ENCODE data around the gene FRG2C. TPM values are rescaled to one million over a fixed set of nuclear protein-coding genes. Genes with fewer than 3 reads are reported as not detected.
"Not testable (repeated sequence)": the region's sequence is repeated elsewhere in the genome, so short reads cannot be mapped to it uniquely, and the experiment has no call there.

The FRG2C gene
- total RNA-seq, 1 experiment from 2014 or later, result 0.09 TPM

- 0 out of 2 replicates have a peak, but pooled peaks have one; percentile 0 for TF ChIP-seq CTCF (IDR thresholded peaks at IDR 0.05)
- DNase-seq (ENCODE audit: low spot score); POLR2A ChIA-PET; H3K36me3 Mint-ChIP-seq; H3K27ac Mint-ChIP-seq; ATAC-seq; H3K4me1 Mint-ChIP-seq; H3K9me3 Mint-ChIP-seq; CTCF ChIA-PET: not testable (repeated sequence)
- Mint-ChIP-seq H3K27me3 (ENCODE audit: low read depth) (peaks cover 75% of the 10 kb centered on the region), H3K4me3 (peak overlapping the region; percentile 85)
Measured at GRCh38 chr3:75659108-75659433, 5.1 kb upstream of the FRG2C start.

DNA sequence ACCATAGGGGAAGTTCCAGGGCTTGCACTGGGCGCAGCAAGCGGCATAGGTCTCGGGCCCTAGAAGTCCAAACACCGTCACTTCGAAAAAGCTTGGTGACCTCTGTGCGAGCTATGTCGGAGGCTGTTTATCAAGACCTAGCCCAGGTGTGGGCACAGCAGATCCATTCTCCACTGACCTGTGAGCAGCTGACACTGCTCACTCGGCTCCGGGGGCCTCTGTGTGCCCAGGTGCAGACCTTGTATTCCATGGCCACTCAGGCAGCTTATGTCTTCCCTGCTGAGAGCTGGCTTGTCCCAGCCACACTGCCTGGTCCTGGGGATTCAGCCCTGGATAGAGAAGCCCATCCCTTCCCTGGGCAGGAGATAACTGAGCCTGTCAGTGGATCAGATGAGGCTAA is 1.5 kb downstream of the FRG2C start:
- DNase-seq (ENCODE audit: low spot score); H3K27ac Mint-ChIP-seq; H3K4me3 Mint-ChIP-seq; CTCF ChIA-PET; POLR2A ChIA-PET; ATAC-seq: not testable (repeated sequence)
- H3K27me3 Mint-ChIP-seq (ENCODE audit: low read depth), result peaks cover 89% of the 10 kb centered on the region
- H3K4me1 Mint-ChIP-seq, result peaks cover 14% of the 10 kb centered on the region
- H3K9me3 Mint-ChIP-seq, result peaks cover 20% of the 10 kb centered on the region
- peaks cover 18% of the 10 kb centered on the region for H3K36me3 Mint-ChIP-seq

DNA sequence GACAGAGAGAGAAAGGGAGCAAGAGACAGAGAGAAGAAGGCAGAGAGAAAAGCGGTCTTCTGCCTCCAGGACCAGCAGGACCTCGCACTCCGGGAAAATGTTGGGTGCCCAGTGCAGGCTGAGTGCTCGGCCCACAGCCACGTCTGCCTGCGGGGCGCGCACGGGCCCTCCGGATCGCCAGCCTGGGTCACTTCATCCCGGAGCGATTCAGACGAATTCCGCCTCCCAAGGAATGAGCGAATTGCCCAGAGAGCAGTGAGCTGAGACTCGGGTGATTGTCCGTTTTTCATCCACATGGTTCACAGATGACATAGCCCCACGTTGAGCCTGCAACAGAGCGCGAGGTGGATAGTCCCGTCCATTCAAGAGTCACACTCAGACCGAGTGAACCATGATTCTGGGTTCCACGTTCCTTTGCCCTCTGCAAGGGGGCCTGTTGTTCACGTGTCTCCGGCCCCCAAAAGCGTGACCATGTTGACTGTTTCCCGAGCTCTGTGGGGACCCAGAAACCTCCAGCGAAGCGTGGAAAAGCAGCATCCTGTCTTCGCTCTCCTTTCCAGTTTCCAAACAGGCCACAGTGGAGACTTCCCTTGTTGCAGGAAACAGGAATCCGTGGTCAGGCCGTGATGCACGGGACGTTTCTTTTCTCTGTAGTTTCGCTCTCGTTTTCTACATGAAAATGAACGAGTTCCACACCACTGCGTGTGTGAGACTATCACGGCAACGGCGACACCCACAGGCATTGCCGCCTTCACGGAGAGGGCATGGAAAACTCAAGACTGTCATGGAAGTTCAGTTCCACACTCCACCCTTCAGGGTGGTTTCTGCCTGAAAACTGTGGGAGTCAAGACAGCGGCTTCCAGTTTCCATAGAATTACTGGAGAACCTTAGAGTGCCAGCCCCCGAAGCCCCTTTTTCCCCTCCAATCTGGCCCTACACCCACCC is 3.9 kb downstream of the FRG2C start:
- Mint-ChIP-seq H3K27me3 (ENCODE audit: low read depth) (peaks cover 100% of the 10 kb centered on the region), H3K9me3 (peaks cover 20% of the 10 kb centered on the region), H3K36me3 (peaks cover 18% of the 10 kb centered on the region), H3K4me3 (peak overlapping the region; percentile 74), H3K4me1 (peaks cover 25% of the 10 kb centered on the region)
- 0 out of 2 replicates have a peak, but pooled peaks have one; percentile 29 for TF ChIP-seq JUN (CRISPR knock-in tag; IDR thresholded peaks at IDR 0.05)
- TF ChIP-seq USF2 (CRISPR knock-in tag; IDR thresholded peaks at IDR 0.05), result 0 out of 2 replicates have a peak, but pooled peaks have one; percentile 11
- POLR2A ChIA-PET; H3K27ac Mint-ChIP-seq; CTCF ChIA-PET; ATAC-seq; DNase-seq (ENCODE audit: low spot score): not testable (repeated sequence)

- H3K4me3 Mint-ChIP-seq, result peak overlapping the region; percentile 40
Measured at GRCh38 chr3:75668759-75669347, 4.7 kb downstream of the FRG2C start.

DNA sequence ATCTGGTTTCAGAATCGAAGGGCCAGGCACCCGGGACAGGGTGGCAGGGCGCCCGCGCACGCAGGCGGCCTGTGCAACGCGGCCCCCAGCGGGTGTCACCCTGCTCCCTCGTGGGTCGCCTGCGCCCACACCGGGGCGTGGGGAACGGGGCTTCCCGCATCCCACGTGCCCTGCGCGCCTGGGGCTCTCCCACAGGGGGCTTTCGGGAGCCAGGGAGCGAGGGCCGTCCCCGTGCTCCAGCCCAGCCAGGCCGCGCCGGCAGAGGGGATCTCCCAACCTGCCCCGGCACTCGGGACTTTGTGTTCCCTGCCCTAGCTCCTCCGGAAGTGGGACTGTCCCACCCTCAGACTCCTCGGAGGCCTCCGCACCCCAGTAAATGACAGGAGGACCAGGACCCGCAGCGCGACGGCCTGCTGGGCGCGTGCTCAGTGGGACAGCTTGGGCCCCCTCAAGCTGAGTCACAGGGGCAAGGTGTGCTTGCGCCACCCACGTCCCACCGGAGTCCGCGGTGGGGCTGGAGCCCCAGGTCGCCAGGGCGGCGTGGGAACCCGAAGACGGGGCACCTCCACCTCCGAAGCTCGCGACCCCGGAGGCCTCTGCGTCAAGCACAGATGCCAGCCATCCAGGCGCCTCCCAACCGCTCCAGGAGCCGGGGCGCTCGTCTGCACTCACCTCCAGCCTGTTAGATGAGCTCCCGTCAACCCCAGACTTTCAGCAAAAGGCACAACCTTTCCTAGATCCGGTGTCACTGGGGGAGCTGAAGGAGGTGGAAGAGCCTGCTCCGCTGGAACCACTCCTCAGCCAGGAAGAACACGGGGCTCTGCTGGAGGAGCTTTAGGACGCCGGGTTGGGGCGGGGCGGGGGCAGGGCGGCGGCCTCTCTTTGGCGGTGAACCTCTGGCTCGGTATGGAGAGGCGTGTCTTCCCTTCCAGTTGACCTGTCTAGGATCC is 5.5 kb downstream of the FRG2C start:
- DNase-seq (ENCODE audit: low spot score), result peak; percentile 72
- CTCF ChIA-PET, result interaction anchor here (0.9 to 1.4 kb wide), 2 partner anchors 14 to 26 kb away, joined by 3 to 4 read pairs; no protein-coding TSS in a partner anchor
- TF ChIP-seq ZNF121 (CRISPR knock-in tag; IDR thresholded peaks at IDR 0.05), result peak; percentile 75
- 0 out of 2 replicates have a peak, but pooled peaks have one; percentile 38 for TF ChIP-seq FOXP4 (CRISPR knock-in tag; IDR thresholded peaks at IDR 0.05)
- Mint-ChIP-seq H3K4me3 (peak overlapping the region; percentile 77), H3K27me3 (ENCODE audit: low read depth) (peaks cover 100% of the 10 kb centered on the region), H3K36me3 (peaks cover 18% of the 10 kb centered on the region), H3K4me1 (peaks cover 32% of the 10 kb centered on the region), H3K9me3 (peaks cover 11% of the 10 kb centered on the region)
- ATAC-seq, result peak; percentile 25
- POLR2A ChIA-PET, H3K27ac Mint-ChIP-seq: not testable (repeated sequence)

More at GRCh38 chr3:75668759-75669347, 4.7 kb downstream of the FRG2C start:
- DNase-seq (ENCODE audit: low spot score), result peak; percentile 68
- CTCF ChIA-PET, POLR2A ChIA-PET, ATAC-seq, H3K27ac Mint-ChIP-seq: not testable (repeated sequence)
- Mint-ChIP-seq H3K4me1 (peaks cover 32% of the 10 kb centered on the region), H3K9me3 (peaks cover 16% of the 10 kb centered on the region), H3K36me3 (peaks cover 18% of the 10 kb centered on the region), H3K27me3 (ENCODE audit: low read depth) (peaks cover 100% of the 10 kb centered on the region)

Measured in WTC11 (cell line).